Erythroblast (primary cell): ENCODE results near the gene PTPRD.

Experiments
- GATA1 ChIP-seq: IDR thresholded peaks from 2 replicates; pipeline ENCODE4 v1.6.1; 2011; ENCODE audit warnings: low read depth, mild to moderate bottlenecking, control low read depth, low read length, moderate library complexity
- POLR2A ChIP-seq: IDR thresholded peaks from 2 replicates; pipeline ENCODE4 v1.6.1; 2011; ENCODE audit warnings: mild to moderate bottlenecking, low read length

DNA sequence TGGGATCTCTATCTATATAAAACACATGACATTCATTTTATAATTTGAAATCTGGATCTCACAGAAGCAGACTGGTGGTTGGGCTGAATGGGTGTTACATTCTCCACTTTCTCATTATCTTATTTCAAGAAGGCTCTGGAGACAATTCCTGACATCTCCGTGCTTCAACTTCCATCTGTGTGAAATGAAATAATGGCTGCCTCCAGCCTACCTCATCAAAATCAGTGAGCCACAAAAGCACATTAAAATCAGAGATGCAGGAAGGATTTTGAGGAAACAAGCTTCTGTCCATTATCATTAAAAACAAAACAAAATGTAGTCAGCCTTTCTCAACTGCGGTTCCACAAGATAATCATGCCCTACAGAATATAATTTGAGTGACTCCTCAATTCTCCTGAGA is 1854.9 kb downstream of the PTPRD start:
- TF ChIP-seq POLR2A (no peak), GATA1 (no peak)
